HUDEP-2 (cell line): Measurements from ENCODE around the gene TIMM17B.

ENCODE experiments used
- DNase-seq, 76 experiments: peaks; one replicate each; lab custom pipeline; 2025; ENCODE audit not compliant: unreplicated experiment in 76 of 76; lab: John Stamatoyannopoulos, UW

Gene TIMM17B

GRCh38 chrX:48919360-48919841, 21.8 kb upstream of the TIMM17B start:
- peak in 4 of 76 experiments; percentile 12 to 47 (median 18) for DNase-seq

DNA sequence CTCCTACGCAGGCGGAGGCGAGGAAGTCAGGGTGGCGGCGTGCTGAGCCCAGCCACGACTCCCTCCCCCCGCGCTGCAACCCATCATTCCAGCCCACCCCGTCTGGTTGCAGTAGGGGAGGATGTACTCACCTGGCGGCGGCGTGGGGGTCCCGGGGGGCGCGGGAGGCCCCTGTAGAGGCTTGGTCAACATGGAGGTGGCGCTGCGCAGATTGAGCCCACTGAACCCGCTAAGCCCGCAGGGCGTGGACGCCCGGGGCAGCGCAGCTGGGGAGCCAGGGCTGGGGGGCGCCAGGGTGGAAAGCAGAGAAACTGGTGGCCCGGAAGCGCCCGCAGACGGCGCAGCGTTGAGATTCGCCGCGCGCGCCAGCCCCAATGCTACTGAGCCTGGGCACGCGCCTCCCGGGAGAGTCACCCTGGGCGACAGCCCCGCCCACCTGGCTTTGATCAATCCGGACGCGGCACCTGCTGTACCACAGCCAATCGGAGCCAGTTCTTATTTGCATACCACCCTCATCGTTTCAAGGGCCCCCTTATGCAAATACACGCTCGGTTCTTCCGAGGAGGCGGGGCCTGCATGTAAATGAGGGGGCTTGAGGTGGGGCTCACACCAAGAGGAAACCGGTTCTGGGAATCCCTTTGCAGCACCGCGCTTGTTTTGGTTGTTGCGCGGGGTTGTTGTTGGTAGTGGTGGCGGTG, 21.2 kb upstream of the TIMM17B start, which contains the start of gene PIM2:
PIM2 (minus strand) TSS at position 382 of the 698 bp plus-strand sequence; CDS start at position 192, 190 bp downstream.
- peak in 75 of 76 experiments; percentile 13 to 93 (median 85) for DNase-seq

GRCh38 chrX:48918301-48918642, 20.7 kb upstream of the TIMM17B start:
- DNase-seq, result no peak

DNA sequence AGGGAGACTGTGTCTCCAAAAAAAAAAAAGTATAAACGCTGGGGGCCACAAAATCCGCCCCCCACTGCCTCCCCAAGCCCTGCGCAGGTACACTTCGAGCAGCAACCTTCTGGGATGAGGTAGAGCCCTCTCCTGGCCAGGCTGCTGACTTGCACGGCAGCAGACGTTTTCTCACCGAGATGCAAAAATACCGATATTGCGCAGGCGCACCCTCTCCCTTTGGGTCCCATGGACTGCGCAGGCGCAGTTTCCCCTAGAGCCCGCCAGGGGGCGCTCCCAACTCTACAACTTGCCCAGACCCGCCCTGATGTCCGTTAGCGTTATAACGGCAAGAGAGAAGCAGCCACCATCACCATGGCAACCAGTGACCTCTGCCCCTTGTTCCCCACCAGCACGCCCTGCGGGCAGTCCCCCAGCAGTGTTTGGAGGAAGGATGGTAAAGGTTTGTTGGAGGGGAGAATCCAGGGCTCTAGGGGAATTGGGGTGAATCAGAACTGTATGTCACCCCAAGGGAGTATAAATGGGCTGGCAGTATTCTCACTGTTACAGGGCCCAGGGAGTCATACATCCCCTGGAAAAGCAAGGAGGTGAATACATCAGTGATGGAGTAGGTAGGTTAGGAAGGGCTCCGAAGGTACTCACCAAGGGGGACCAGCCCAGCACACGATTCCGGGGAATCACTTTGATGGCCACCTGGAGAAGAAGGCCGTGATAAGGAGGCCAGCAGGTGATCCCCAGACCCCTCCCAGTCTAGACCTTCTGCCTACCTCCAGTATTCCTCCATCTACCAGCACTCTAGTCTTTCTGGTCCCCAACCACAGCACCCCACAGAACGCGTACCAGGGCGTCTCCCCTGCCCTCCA, 19.8 kb upstream of the TIMM17B start:
- peak in 75 of 76 experiments; percentile 16 to 91 (median 77) for DNase-seq

DNA sequence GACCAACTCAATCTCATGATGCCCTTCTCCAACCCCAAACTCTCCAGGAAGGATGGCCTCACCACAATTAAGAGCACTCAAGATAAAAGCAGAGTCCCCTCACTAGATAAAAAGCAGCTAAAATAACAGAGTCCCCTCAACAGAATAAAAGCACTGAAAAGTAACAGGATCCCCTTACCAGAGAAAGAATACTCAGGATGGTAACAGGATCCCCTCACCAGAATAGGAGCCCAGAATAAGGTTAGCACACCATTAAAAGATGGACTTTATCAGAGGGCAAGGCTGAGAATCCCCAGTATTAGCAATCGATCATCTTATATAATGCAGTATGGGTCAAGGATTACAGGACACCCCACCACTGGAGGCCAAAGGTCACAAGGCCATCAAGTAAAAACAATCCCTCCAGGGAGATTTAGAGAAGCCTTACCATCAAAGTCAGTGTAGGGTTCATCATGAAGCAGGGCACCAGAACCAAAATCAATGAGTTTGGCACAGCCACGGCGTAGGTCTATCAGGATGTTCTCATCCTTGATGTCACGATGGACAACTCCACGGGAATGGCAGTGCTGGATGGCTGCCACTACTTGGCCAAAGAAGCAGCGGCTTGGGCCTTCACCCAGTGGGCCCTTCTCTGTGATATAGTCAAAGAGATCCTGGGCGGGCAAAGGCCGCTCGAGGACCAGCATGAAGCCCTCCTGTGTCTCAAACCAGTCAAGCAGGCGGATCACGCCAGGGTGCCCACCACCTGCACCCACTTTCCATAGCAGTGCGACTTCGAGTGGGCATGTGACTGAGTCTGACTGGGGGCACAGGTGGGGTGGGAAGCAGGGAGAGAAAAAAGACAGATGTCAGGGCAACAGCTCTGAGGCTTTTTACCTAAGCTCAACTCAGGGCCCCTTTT, 17.3 kb upstream of the TIMM17B start:
- DNase-seq, result no peak

- no peak for DNase-seq
Observed at GRCh38 chrX:48913605-48914366, 16.2 kb upstream of the TIMM17B start.

- DNase-seq, result peak in 73 of 76 experiments; percentile 7 to 81 (median 57)
Observed at GRCh38 chrX:48911412-48912182, 14.0 kb upstream of the TIMM17B start, which contains the start of gene SLC35A2. Gene SLC35A2, minus strand, starts transcription at chrX:48911646. Its CDS starts 10 bp downstream, at chrX:48911636.

- DNase-seq, result peak in 2 of 76 experiments; percentile 0 to 34
Observed at GRCh38 chrX:48910926-48911411, 13.4 kb upstream of the TIMM17B start.

GRCh38 chrX:48909703-48910294, 12.2 kb upstream of the TIMM17B start:
- no peak for DNase-seq

- no peak for DNase-seq
Observed at GRCh38 chrX:48908600-48908999, 11.0 kb upstream of the TIMM17B start.

- no peak for DNase-seq
Observed at GRCh38 chrX:48905090-48905790, 7.7 kb upstream of the TIMM17B start.

DNA sequence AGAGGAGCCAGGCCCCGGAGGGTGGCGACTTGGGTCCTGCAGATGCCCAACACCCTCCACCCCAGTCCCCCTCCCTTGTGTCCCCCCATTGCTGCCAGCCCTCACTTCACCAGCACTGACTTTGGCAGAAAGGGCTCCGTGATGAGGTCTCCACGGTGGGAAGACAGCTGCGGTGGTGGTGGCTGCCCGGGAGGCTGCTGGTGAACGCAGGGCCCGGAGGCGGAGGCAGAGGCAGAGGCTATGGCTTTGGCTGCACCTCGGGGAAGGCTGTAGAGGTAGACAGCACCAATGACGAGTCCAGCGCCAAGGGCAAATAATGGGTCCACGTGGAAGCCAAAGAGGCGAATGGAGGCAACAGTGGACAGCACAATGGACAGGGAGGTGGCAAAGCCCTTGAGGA, 7.1 kb upstream of the TIMM17B start:
- no peak for DNase-seq

- no peak for DNase-seq
Observed at GRCh38 chrX:48904180-48904579, 6.6 kb upstream of the TIMM17B start.

DNA sequence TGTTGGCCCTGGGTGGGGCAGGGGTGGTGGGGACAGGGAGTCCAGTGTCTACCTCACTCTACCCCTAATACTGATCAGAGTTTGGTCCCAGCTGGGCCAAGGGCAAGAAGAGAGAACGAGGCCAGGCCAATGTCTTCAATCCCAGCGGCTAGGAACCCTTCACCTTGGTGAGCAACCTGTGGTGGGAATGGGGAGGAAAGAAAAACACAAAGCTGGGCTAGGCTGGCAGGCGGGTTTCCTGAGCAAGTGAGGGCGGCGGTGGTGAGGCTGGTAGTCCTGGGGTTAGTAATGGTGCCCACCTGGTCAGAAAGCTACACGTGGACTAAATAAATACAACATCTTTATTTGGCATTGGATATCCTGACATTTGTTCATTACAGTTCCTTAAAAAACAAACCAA, 5.7 kb upstream of the TIMM17B start:
- DNase-seq, result no peak

DNA sequence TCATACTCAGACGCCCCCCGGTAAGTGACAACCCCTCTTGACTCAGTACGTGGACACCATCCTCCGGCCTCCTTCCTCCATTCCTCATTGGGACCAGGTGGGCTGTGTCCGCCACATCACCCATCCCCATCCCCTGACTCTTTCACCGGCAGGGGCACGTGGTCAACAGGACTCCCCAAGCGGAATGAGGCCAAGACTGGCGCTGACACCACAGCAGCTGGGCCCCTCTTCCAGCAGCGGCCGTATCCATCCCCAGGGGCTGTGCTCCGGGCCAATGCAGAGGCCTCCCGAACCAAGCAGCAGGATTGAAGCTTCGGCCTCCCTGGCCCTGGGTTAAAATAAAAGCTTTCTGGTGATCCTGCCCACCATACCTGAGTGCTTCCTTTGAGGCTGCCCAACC, 5.2 kb upstream of the TIMM17B start:
- no peak for DNase-seq

DNA sequence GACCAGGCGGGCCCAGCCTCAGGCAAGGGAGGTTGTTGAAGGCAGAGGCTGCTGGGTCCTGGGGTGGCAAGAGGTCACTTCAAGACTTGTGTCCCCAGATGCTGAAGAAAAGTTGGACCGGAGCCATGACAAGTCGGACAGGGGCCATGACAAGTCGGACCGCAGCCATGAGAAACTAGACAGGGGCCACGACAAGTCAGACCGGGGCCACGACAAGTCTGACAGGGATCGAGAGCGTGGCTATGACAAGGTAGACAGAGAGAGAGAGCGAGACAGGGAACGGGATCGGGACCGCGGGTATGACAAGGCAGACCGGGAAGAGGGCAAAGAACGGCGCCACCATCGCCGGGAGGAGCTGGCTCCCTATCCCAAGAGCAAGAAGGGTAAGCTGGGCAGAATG, 4.6 kb upstream of the TIMM17B start:
- DNase-seq, result no peak

DNA sequence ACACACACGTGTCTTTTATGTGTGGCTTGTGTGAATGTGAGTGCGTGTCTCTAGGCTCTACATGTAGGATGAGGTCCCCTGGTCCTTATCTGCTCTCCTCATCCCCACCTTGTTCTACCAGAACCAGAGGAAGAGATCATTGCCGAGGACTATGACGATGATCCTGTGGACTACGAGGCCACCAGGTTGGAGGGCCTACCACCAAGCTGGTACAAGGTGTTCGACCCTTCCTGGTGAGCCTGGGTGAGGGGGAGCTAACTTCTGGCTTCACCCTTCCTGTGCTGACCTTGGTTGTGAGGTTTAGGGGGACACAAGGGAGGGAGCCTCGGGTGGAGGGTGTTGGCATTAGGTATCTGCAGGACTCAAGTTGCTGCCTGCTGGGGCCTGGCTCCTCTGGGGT, 3.5 kb upstream of the TIMM17B start:
- no peak for DNase-seq

DNA sequence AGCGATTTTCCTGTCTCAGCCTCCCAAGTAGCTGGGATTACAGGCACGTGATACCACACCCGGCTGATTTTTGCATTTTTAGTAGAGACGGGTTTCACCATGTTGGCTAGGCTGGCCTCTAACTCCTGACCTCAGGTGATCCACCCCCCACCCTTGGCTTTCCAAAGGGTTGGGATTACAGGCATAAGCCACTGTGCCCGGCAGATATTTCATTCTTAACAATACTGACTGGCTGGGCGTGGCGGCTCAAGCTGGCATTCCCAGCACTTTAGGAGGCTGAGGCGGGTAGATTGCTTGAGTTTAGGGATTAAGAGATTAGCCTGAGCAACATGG, 1.5 kb upstream of the TIMM17B start:
- DNase-seq, result no peak
